Measurements from ENCODE around the gene PGP.

The PGP gene

GRCh38 chr16:2163211-2163881 lies 51.3 kb downstream of the PGP start:
- DNase-seq: no peak

- DNase-seq: no peak
Observed at GRCh38 chr16:2162676-2163118, 51.9 kb downstream of the PGP start.

- no peak for DNase-seq
Observed at GRCh38 chr16:2161911-2162310, 52.7 kb downstream of the PGP start.

Measured in suppressor macrophage (primary cell).